ENCODE data around the gene NSMCE3.

Gene NSMCE3

GRCh38 chr15:29269485-29270168 lies at the start of gene NSMCE3:
TSS of gene NSMCE3 (minus strand) at chr15:29269822. CDS start at chr15:29269705, 117 bp downstream.
- DNase-seq (ENCODE audit: low read depth) = peak; percentile 91

- DNase-seq (ENCODE audit: low read depth) = no peak
Measured at GRCh38 chr15:29316422-29316821, 46.8 kb upstream of the NSMCE3 start.

GRCh38 chr15:29312387-29312786 lies 42.8 kb upstream of the NSMCE3 start:
- DNase-seq (ENCODE audit: low read depth) = no peak

- DNase-seq (ENCODE audit: low read depth) = no peak
Measured at GRCh38 chr15:29311696-29312095, 42.1 kb upstream of the NSMCE3 start.

GRCh38 chr15:29309139-29309538 lies 39.5 kb upstream of the NSMCE3 start:
- DNase-seq (ENCODE audit: low read depth) = no peak

GRCh38 chr15:29308299-29308698 lies 38.7 kb upstream of the NSMCE3 start:
- no peak for DNase-seq (ENCODE audit: low read depth)

- DNase-seq (ENCODE audit: low read depth) = no peak
Measured at GRCh38 chr15:29305556-29305955, 35.9 kb upstream of the NSMCE3 start.

- no peak for DNase-seq (ENCODE audit: low read depth)
Measured at GRCh38 chr15:29302871-29303270, 33.2 kb upstream of the NSMCE3 start.

GRCh38 chr15:29299784-29300183 lies 30.2 kb upstream of the NSMCE3 start:
- DNase-seq (ENCODE audit: low read depth) = no peak

GRCh38 chr15:29299331-29299730 lies 29.7 kb upstream of the NSMCE3 start:
- no peak for DNase-seq (ENCODE audit: low read depth)

GRCh38 chr15:29294732-29295325 lies 25.2 kb upstream of the NSMCE3 start:
- no peak for DNase-seq (ENCODE audit: low read depth)

GRCh38 chr15:29291067-29291845 lies 21.6 kb upstream of the NSMCE3 start:
- no peak for DNase-seq (ENCODE audit: low read depth)

GRCh38 chr15:29289173-29289572 lies 19.6 kb upstream of the NSMCE3 start:
- no peak for DNase-seq (ENCODE audit: low read depth)

- DNase-seq (ENCODE audit: low read depth) = no peak
Measured at GRCh38 chr15:29285386-29285785, 15.8 kb upstream of the NSMCE3 start.

GRCh38 chr15:29283381-29283780 lies 13.8 kb upstream of the NSMCE3 start:
- DNase-seq (ENCODE audit: low read depth) = no peak

GRCh38 chr15:29280514-29280913 lies 10.9 kb upstream of the NSMCE3 start:
- no peak for DNase-seq (ENCODE audit: low read depth)

- no peak for DNase-seq (ENCODE audit: low read depth)
Measured at GRCh38 chr15:29278436-29279105, 8.9 kb upstream of the NSMCE3 start.

- no peak for DNase-seq (ENCODE audit: low read depth)
Measured at GRCh38 chr15:29276366-29276765, 6.7 kb upstream of the NSMCE3 start.

GRCh38 chr15:29275855-29276254 lies 6.2 kb upstream of the NSMCE3 start:
- no peak for DNase-seq (ENCODE audit: low read depth)

- DNase-seq (ENCODE audit: low read depth) = no peak
Measured at GRCh38 chr15:29274946-29275345, 5.3 kb upstream of the NSMCE3 start.

- no peak for DNase-seq (ENCODE audit: low read depth)
Measured at GRCh38 chr15:29272219-29272618, 2.6 kb upstream of the NSMCE3 start.

GRCh38 chr15:29270976-29271375 lies 1.4 kb upstream of the NSMCE3 start:
- DNase-seq (ENCODE audit: low read depth) = no peak

All from activated T-cell treated with anti-CD3 and anti-CD28 coated beads for 48 hours (primary cell).